ENCODE measurements around the gene ARID3A.

Gene ARID3A

DNA sequence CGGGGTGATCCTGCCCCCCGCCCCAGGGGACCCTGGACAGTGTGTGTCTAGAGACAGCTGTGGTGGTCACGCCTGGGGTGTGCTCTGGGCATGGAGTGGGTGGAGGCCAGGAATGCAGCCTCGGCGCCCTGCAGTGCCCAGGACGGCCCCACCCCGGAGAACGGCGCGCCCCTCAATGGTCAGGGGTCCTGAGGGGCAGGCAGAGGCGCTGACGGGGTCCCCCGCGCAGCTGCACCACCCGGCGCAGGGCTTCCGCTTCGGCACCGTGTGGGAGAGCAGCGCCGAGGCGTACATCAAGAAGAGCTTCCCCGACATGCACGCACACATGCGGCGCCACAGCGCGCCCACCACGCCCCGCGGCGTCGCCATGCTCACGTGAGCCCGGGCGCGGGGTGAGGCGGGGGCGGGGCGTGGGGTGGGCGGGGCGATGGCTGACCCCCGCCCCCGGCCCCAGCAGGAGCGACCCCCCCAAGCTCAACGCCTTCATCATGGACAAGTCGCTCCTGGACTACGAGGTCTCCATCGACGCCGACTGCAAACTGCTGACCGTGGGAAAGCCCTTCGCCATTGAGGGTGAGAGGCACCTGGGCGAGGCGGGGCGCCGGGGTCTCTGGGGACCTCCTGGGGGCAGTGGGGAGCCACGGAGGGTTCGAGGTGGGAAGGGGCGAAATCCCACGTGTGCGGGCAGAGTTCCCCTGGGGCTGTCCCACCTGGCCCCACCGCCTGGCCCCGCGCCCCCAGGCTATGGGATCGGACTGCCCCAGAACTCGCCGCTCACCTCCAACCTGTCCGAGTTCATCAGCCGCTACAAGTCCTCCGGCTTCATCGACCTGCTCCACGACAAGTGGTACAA, 81.8 kb downstream of the ARID3A start:
- DNase-seq: no peak

DNA sequence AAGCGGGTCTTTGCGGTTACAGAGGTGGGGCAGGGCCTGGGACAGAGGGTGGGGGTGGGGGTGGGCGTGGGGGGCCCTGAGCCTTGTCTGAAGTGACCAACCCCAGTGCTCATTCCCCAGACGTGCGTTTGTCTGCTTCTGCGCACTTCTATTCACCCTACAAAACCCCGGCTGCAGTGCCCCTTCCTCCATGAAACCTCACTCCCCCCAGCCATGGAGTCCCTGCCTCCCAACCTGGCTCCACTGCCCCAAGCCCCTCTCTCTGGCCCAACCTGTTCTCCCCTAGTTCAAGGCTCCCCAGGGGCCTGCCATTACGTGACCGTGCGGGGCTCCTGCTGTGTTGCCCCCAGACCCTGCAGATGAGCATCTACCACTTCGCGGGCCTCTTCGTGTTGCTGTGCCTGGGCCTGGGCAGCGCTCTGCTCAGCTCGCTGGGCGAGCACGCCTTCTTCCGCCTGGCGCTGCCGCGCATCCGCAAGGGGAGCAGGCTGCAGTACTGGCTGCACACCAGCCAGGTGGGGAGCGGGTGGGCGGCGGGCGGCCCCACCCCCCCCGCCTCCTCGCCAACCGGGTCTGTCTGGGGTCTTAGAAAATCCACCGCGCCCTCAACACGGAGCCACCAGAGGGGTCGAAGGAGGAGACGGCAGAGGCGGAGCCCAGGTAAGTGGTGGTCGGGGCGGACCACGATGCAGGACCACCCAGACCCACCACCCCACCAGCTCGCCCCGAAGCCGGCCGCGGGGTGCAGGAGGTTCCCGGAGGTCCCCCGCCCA, 82.6 kb downstream of the ARID3A start:
- no peak for DNase-seq

DNA sequence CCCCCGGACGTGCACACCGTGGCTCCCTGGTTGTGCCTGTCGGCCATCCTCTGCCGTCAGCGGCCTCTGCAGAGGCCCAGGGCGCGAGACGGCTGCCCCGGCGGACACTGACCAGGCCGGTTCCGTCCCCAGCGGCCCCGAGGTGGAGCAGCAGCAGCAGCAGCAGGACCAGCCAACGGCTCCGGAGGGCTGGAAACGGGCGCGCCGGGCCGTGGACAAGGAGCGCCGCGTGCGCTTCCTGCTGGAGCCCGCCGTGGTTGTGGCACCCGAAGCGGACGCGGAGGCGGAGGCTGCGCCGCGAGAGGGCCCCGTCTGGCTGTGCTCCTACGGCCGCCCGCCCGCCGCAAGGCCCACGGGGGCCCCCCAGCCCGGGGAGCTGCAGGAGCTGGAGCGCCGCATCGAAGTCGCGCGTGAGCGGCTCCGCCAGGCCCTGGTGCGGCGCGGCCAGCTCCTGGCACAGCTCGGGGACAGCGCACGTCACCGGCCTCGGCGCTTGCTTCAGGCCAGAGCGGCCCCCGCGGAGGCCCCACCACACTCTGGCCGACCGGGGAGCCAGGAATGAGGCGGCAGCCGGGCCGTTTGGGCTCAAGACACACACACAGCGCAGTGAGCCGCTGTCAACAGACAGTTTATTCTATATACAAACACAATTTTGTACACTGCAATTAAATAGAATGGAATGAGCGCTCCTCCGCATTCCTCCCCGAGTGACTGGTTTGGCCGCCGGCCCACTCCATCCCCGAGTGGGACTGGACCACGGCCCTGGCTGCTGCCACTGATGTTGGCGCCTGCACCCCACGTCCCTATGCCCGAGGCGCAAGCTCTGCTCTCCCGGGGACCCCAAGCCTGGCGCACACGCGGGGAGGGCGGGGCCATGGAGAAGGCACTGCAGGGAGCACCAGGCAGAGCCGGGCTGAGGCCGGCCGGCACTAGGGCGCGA, 83.5 kb downstream of the ARID3A start:
- no peak for DNase-seq

DNA sequence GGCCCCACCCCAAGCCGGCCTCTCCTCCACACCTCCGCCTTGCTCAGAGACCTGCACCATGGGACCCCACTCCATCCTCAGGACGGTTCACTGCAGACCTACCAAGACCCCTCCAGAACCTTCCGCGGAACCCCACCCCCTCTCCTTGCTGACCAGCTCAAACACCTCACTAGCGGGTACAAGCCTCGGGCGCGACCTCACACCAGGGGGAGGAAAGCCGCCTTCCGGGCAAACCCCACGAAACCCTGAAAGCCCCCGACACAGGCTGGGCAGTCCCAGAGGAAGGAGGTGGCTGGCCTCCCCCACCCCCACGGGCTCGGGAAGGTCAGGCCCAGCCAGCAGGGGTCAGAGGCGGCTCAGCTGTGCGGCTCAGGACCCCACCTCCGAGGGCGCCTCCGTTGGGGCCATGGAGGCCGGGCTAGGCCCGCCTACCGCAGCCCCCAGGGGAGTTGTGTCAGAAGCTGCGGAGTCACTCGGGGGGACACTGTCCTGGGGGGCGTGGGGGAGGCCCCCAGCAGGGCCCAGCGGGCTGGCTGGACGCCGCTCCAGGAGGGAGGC, 84.2 kb downstream of the ARID3A start:
- DNase-seq: no peak

DNA sequence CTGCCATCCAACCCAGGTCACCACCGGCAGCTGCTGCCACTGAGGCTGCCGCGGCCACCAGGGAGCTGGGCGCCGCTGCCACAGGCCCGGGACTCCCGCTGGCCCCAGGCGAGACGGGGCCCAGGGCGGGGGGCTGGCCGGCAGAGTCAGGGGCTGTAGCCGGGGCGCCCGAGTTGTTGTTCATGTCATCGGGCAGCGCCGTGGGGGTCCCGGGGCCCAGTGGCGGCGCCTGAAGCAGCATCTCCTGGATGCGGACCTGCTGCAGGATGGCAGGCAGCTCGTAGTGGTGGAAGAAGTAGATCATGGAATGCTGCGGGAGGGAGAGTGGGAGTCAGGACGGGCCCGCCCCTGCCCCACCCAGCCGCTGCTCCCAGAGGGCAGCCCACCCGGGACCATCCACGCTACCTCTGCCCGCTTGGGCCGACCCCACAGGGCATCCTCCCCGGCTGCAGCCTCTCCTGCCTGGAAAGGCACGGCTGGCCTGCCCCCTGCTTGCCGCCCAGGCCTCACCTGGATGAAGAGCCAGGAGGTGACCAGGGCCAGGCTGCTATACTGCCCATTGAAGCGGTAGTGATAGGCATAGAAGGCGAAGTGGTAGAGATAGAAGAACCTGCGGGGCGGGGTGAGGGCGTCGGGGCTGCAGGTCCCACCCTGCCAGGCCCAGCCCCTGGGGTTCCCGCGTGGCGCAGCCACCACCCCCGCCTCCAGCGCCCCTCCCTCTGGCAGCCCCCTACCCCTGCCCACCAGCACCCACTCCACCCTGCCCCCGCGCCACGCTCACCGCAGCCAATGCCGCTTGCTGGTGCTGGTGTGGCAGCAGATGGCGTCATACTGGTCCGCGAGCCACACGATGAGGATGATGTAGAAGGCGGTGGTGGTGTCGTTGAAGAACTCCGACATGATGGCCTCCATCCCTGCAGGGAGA, 85.0 kb downstream of the ARID3A start:
- DNase-seq: no peak

DNA sequence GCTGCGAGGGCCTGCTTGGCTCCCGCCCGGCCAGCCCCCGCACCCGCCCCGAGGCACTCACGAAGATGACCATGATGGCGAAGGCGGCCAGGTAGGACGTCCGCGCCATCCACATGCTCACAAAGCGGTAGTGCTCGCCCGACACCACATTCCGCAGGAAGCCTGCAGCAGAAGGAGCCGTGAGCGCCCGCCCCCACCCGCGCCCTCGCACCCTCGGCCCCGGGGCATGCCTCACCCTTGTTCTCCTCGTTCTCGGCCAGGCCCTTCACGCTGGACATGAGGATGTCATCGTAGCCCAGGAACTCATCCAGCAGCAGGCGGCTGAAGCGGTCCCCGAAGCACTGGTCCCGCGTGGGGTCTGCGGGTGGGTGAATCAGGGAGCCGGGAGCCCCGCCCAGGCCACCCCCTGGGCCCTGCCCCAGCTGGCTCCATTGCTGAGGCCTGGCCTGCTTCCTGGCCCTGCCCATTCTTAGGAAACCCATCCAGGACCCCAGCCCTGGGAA, 86.0 kb downstream of the ARID3A start:
- DNase-seq: no peak

DNA sequence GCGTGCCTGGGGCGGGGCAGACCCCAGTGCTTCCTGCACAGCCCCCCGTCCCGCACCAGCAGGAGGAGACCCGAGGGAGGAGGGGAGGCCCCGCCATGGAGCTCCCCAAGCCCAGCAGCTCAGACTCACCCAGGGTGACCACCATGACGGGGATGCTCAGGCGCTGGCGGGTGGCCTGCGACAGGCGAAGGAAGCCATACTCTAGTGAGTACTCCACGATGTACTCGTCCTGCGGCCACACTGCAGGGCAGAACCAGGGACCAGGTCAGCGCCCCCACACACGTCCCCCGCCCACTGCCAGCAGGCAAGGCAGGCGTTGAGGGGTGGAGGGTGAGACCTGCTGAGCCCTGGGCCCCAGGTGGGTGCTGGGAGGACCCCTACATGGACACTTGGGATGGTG, 86.5 kb downstream of the ARID3A start:
- DNase-seq: no peak

DNA sequence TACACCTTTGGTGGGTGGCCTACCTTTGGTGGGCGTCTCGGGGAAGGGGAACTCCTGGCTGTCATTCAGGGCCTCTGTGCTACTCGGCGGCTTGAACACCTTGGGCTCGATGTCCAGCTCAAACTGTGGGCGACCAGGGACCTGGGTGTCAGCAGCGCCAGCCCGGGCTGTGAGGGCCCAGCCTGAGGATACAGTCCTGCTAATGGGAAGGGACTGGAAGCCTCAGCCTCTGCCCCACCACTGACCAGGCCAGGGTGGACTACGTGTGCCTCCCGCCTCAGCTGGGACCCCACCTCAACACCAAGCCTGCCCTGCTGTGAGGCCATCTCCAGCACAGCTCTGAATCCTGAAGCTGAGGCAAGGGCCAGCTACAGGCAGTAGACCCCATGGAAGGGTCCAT, 87.4 kb downstream of the ARID3A start:
- no peak for DNase-seq

DNA sequence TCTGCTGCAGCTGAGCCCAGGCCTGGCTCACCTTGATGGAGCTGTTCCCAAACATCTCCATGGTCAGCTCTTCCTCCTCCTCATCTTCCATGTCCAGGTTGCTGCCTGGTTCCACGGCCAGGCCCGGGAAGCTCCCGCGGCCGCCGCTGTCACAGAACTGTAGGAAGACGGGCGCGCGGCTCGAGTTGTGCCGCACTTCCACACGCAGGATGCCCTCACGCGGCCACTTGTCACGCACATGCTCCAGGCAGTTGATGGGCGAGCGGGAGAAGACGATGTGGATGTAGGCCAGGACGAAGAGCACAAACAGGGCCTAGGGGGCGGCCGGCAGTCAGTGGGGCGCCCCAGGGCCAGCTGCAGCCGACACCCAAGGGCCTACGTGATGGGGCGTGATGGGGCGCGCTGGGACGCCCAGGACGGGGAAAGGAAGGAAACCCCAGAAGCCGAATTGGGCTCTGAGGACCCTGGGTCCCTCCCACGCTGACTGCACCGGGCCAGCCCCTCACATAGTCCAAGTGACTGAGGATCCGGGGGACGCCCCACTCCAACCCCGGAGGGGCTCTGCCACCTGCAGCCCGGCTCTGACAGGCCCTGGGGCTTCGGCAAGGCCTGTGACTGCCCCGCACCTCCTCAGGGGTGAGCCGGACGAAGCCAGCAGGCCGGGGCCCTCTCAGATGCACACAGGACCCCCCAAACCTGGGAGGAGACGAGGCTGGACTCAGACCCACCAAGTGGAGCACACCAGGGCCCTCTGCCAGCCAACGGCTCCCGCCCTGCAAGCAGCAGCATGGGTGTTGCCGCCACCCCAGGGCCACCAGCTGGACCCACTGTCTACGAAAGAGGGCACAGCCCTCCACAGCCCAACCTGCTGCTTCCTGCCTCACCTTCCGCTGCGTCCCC, 88.6 kb downstream of the ARID3A start:
- DNase-seq: no peak

DNA sequence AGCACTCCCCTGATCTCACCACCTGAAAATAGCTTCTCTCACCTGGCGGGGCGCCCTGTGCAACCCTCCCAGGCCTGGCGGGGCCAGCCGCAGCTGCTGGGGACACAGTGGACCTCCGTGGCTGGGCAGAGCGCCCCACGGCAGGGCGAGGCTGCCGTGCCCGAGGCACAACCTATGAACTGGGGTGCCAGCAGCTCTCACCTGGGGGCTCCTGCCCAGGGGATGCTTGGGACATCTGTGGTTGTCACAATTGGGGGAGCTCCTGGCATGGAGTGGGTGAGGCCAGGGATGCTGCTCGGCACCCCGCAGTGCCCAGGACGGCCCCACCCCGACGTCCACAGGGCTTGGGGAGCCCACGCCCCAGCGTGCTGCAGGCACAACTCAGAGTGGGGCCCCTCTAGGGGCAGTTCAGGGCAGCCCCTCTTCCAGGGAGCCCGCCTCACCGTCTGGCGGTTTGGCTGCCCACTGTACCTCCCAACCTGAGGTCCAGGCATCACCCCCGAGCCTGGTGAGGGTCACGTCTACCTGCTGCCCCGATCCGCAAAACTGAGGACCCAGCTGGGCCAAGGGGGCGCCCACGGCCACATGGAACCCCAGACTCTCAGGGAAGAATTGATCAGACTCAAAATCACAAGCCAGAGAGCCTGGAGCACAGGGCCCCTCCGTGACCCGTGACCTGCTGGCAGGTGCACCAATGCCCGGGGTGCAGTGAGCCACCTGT, 89.4 kb downstream of the ARID3A start:
- no peak for DNase-seq

DNA sequence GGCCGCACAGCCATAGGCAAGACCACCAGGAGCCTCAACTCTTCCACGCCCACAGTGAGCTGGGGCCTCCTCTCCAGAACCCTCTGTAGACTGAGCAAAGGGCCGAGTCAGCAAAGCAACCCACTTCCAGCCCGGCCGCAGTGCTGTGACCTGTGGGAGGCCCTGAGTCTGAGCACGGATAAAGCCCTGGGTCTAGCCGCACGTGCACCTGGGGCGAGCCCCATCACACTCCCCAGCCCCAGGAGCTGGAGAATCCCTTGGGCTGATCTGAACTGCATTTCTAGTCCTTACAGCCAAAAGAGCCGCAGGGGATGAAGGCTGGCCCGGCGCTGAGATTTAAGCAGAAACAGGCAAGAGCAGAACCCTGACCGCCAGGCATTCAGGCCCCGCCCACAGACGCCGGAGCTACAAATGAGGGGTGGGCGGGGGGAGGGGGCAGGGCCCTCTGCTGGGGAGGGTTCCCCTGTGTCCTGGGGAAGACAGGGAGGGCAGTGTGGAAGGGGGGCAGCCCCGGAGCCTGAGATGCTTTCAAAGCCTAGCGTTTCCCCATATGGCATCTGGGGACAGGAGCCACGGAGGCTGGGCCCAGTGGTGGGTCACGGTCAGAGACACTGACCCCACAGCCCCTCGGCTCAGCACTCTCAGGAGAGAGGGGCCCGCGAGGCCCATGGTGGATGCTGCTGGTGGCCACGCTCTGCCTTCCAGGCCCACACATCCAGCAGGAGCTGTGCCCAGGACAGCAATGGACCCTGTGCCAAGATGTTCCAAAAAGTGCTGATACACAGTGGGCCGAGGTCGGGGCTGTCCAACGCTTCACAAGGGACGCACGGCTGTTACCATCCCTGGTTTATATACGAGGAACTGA, 90.2 kb downstream of the ARID3A start:
- DNase-seq: no peak

DNA sequence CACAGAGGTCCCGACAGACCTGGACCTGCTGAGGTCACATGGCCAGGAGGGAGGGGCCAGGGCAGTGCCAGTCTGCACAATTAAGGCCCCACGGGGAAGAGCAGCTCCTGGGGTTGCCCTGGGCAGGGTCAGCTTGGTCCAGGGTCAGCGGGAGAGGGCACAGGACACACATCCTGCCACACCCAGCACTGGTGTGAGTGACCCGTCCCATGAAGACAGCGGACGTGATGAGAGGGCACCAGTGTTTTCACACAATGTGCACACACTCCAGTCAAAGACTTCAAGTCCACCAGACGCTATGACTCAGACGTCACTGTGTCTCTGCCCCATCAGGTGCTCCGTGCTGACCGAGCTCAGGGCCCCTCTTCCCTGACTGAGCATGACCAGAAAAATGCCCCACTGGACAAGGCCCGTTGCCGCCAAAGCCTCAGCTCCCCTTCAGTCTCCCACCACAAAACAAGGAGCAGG, 90.8 kb downstream of the ARID3A start:
- DNase-seq: no peak

DNA sequence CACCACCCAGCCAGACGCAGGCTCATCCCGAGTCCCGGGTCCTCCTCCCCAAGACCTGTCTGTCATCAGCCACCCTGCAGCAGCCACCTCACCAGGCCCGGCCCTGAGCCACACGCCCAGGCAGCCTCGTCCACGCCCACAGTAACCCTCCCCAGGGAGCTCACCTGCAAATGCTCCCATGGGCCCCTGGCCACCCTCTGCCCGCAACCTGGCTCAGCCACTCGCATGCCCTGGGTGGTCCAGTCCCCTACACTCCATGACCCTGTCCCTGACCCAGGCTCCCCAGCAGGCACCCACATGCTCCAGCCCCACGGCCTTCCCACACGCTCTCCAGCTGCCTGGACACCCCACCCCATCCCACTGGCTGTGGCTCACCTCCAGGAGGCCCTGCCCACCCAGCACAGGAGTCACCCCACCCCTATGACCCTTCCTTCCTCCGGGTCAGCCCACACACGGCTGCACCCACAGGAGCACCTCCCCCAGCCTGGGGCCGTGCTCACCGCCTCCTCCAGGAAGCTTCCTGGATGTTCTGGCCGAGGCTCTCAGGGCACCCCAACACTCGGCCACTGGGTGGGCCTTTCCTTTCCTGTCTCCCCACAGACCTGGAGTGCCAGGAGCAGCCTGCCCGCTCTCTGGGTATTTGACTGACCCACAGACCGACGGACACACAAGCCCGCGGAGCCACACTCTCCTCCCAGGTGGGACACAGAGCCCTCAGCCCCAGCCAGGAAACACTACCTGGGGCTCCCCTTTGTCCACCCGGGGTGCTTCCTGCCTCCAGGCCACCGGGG, 91.5 kb downstream of the ARID3A start:
- DNase-seq: no peak

DNA sequence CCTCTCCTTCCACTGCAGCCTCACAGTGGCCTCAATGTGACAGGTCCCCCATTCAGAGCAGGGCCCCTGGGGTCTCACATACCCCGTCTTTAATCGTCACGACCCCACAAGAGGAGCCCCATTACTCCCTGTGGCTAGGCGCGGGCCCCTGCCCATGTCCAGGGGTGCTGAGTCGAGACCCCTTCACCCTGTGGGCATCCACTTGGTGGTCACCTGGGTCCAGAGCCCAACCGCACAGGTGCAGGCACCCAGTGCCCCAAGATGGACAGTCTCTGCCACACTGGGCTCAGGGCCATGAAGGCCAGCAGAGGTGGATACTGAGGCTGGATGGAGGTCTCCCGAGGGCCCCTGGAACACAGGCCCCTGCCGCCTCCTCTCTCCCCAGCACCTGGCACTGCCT, 92.1 kb downstream of the ARID3A start:
- no peak for DNase-seq

DNA sequence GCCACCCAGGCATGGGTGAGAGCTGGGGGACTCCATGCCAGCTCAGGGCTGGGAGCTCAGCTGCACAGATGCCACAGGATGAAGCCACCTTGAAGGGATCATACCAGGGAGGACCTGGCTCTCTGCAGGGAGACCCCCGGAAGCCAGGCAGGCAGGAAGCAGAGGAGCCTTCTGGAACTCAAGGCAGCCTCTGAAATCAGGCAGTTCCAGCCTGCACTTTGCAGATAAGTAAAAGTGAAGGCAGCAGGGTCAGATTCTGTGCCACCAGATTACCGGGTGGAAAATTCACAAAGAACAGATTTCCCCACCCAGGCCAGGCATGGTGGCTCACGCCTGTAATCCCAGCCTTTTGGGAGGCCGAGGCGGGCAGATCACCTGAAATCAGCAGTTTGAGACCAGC, 92.6 kb downstream of the ARID3A start:
- no peak for DNase-seq

DNA sequence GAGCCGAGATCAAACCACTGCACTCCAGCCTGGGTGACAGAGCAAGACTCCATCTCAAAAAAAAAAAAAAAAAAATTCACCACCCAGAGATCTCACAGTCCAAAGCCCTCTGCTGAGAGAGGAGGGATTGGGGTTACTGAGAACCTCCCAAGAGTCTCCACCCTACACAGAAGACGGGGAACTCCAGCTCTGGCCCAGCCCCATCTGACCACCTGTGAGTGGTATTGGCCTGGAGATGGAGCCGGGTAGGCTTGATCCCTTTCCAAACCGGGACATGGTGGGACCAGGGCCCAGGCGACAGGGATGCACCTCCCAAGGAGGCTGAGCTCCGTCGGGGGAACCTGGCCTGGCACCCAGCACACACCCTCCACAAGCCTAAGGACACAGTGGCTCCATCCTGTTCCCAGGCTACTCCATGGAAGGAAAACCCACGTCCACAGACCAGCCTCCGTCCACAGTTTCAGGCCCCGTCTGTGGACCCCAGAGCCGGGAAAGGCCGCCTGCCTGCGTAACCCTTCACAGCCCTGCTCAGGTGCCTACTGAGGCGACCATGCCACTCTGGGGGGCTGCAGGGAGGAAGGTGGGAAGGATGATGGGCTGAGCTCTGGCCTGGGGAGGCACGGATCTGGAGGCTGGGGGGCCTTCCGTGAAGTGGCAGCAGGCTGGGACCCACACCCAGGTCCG, 93.2 kb downstream of the ARID3A start:
- no peak for DNase-seq

DNA sequence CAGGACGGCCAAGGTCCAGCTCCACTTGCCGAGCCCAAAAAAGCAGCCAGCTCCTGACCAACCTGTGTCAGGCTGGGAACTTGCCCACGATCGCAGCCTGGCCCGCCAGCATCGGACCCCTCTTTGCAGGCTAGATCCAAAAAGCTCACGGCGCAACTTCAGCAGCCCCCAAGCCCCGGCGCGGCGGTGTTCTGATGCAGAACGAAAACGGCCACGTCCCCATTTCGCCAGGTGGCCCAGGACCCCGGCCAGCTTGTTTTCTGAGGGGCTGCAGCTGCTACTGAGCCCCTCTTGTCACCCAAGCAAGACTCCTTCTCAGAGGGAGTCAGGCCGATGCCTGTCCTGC, 93.8 kb downstream of the ARID3A start:
- no peak for DNase-seq
